NCI-H2107 treated with DMSO at 0.1 percent for 48 hours (cell line): ENCODE data around the gene RIT1.
A peak's percentile ranks its signal among the peaks of the same experiment; 100 is the strongest.
"Not testable (repeated sequence)": the region's sequence is repeated elsewhere in the genome, so short reads cannot be mapped to it uniquely, and the experiment has no call there.

ENCODE experiments used
- DNase-seq: peaks from one replicate; lab custom pipeline; 2025; ENCODE audit not compliant: unreplicated experiment; lab: John Stamatoyannopoulos, UW

RIT1 gene

GRCh38 chr1:155895617-155896016, 15.5 kb downstream of the RIT1 start:
- DNase-seq = not testable (repeated sequence)

DNA sequence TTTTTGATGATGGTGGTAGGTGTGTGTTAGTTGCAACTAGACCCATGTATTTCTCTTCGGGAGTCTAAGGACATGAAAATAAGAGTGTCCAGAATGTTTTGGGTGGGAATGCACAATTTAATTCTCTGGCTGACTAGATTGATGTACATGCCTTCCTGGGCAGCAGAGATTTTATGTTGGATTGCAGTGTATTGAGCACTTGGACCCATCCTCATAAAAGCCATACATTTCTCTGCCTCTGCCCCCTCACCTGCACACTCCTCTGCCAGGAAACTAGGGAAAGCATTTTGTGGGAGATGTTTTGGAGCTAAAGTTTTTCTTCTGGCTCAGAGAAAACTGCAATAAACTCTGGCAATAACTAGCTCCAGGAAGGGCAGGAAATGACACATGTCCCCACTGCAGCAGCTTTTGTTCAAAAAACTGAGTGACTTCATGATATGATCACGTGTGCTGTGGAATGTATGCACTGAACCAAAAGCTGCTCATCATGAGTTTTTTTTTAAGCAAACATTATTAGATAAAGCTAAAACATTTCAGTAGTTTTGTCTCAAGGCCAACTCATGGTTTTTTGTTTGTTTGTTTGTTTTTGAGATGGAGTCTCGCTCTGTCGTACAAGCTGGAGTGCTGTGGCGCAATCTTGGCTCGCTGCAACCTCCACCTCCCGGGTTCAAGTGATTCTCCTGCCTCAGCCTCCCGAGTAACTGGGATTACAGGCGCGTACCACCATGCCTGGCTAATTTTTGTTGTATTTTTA, 17.6 kb downstream of the RIT1 start:
- no peak for DNase-seq

DNA sequence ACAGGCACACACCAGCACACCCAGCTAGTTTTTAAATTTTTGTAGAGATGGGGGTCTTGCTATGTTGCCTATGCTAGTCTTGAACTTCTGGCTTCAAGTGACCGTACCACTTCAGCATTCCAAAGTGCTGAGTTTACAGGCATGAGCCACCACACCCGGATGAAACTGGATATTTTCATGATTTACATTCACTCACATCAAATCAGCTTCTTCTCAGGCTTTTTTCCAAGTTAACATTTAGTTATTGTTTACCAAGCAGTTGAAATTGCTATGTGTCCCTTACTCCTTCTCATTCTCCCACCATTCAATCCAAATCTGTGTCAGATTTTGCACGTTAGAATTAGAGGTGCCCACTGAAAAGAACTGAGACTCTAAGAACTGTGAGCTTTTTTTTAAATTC, 18.4 kb downstream of the RIT1 start:
- DNase-seq = no peak

DNA sequence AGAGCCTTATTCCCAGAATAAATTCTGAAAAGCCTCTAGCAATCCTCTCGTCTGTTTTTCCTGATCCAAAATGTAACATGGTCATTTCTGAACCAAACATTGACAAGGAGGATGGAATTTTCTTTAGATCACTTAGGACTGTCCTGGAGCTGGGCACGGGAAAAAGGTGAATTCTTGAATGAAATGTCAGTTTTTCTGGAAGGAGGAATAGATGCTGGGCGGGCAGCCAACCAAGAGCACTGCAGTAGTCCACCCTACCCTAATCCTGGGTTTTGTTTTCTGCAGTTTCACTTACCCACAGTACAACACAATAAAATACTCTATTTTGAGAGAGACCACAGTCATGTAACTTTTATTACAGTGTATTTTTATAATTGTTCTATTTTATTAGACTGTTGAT, 20.9 kb downstream of the RIT1 start:
- DNase-seq = no peak

DNA sequence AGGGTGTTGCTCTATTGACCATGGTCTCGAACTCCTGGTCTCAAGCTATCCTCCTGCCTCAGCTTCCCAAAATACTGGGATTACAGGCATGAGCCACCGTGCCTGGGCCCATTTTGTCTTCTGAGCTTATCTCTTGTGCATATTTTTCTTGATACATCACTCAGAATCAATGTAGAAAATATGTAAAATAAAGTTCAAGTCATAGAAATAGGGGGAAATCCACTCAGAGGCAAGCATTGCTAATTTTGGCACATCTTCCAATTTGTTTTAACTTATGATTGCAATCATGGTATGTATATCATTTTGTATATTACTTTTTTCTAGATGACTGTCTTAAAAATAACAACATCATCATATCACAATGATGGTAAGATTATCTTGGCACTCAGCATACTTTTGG, 21.6 kb downstream of the RIT1 start:
- DNase-seq = no peak

- no peak for DNase-seq
These were observed 22.7 kb downstream of the RIT1 start for GRCh38 chr1:155888481-155888880.

- no peak for DNase-seq
These were observed 26.2 kb downstream of the RIT1 start for GRCh38 chr1:155884982-155885381.

DNA sequence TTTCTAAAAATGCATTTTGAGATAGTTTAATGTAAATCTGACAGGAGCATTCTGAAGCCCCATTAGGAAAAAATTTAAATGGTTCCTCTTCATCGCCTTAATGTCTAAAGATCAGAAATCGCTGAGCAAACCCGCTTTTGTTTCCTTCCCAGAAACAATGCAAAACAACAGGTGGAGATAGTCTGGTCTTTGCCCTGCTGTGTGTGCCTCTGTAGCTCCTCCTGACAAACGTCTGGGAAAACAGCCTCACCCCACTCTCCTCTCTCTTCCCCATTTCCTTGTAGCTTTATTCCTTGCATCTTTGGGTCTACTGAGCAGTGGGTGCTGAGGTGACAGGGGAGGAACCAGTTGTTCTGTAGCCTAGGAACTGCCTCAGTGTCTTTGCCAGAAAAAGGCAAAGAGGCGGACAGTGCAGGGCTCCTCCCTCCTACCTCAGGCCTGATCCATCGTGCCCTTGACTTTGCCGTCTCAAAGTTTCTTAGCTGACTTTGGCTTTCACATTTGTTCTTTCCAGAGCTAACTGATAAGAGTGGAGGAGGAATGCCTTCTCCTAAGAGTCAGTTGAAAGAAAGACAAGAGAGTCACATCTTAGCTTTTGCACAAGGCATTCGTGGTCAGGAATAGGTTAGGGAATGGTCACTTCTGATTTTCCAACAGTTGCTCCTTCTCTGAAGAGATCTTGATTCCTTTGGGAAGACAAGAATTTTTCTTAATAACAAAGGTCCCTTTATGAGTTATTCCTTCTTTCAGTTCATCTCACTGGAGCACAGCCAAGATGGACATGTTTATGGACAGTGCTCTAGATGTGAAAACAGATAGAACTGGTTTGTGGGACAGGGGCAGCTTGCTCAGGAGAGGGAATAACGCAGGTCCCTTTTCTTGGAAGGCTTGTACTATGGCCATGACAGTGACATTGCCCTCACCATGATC, 26.9 kb downstream of the RIT1 start:
- DNase-seq = no peak

DNA sequence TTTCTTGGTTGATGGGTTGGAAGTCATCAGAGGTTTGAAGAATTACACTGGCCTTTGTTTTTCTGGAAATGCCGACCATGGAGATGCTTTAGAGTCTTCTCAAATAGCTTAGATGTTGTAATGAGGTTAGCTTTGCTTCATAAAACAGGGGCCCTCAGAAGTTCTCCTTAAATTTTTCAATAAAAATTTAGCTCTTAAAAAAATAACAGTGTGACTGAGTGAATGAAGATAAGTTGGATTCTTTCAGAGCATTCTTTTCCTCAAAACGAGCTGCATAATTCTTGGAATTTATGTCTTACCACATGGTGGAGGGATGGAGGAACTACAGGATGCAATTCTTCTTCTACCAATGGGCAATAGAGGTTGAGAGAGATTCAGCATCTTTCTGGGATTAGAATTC, 28.4 kb downstream of the RIT1 start:
- DNase-seq = no peak

DNA sequence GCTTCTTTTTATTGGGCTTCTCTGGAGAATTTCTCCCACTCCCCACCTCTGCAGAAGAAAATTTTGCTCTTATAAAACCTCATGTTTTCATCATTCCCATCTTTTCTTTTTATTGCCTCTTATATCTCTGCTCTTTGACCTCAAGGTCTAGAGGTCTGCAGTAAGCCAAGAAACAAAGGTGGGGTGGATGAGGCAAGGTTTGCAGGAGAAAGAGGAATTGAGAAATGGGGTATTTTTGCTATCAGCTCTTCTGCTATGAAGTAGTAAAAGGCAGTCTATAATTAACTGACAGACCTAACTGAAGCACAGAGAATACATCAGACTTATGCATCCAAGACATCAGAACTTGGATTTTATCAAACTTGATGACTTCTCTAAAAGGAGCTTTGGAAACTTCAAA, 28.9 kb downstream of the RIT1 start:
- no peak for DNase-seq

- no peak for DNase-seq
These were observed 30.2 kb downstream of the RIT1 start for GRCh38 chr1:155880950-155881349.

- no peak for DNase-seq
These were observed 30.9 kb downstream of the RIT1 start for GRCh38 chr1:155880251-155880650.

- no peak for DNase-seq
These were observed 33.2 kb downstream of the RIT1 start for GRCh38 chr1:155877945-155878344.

GRCh38 chr1:155873860-155874259, 37.3 kb downstream of the RIT1 start:
- no peak for DNase-seq

DNA sequence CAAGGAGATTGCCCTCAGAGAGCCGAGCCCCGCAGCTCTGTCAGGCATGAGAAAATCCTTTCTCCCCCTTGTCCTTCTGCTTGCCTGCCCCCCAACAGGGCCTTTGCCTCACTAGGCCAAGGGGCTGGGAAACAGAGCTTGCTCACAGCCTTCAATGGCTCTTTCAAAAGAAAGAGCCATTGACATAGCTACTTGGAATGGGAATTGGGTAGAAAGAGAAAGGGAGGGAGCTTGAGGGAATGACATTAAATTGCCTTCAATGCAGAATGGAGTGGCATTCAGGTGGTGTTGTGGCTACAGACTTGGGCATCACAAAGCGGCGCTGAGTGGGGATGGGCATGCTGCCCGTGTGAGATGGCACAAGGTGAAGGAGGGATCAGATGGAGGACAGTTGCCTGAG, 38.6 kb downstream of the RIT1 start:
- DNase-seq = no peak

GRCh38 chr1:155871390-155871789, 39.8 kb downstream of the RIT1 start:
- peak; percentile 46 for DNase-seq

- DNase-seq = no peak
These were observed 43.4 kb downstream of the RIT1 start for GRCh38 chr1:155867766-155868165.

DNA sequence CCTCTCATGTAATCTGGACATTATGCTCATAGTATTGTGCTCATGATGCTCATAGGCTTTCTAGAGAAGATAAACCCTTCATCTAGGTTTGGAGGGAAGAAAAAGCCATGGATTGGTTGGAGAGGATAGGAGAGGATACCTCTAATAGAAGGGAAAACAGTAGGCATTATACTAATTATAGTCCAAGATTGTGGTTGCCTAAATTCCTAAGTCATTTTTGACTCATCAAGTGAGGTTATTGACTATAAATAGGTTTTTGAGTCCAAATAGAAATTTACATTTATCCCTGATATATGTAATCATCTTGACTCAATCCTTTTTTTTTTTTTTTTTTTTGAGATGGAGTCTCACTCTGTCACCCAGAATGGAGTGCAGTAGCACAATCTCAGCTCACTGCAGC, 46.8 kb downstream of the RIT1 start:
- no peak for DNase-seq

DNA sequence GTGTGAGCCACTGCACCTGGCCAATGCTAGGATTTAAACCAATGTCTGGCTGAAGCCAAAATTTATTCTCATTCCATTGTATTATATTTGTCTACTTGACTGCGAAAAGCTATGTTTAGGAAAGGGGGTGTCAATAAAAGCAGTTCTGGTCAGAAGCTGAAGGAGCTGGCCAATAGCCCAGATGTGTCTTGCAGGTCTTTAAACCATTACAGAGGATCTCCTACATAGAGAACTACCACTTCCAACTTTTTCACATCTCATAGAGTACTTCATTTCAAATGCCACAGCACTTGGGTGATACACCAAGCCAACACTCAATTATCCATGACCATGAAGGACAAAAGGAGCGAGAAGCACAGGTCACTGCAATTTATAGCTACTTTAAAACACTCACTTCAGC, 49.3 kb downstream of the RIT1 start:
- no peak for DNase-seq

GRCh38 chr1:155860970-155861510, 50.1 kb downstream of the RIT1 start:
- no peak for DNase-seq

- DNase-seq = peak; percentile 90
These were observed 51.0 kb downstream of the RIT1 start for GRCh38 chr1:155859881-155860871.
